Activated CD4-positive, alpha-beta T cell treated with anti-CD3 and anti-CD28 coated beads for 24 hours (primary cell): Measurements from ENCODE around the gene GCSH.

Experiments
- DNase-seq, 2 donors: peaks; one replicate each; pipeline ENCODE4 v3.0.0-alpha.2; 2020; ENCODE audit warnings: low read depth in 2 of 2

GCSH gene

GRCh38 chr16:81053761-81054160 is 42.4 kb downstream of the GCSH start:
- no peak for DNase-seq

GRCh38 chr16:81042821-81043220 is 53.4 kb downstream of the GCSH start:
- no peak for DNase-seq

- DNase-seq, result no peak
These were observed 54.5 kb downstream of the GCSH start for GRCh38 chr16:81041696-81042095.

- DNase-seq, result no peak
These were observed 55.4 kb downstream of the GCSH start for GRCh38 chr16:81040842-81041241.

GRCh38 chr16:81040131-81040530 is 56.1 kb downstream of the GCSH start:
- DNase-seq, result no peak

GRCh38 chr16:81036751-81037350 is 59.3 kb downstream of the GCSH start:
- DNase-seq, result no peak

- DNase-seq, result no peak
These were observed 60.0 kb downstream of the GCSH start for GRCh38 chr16:81035975-81036750.

- DNase-seq, result peak; percentile 78 to 86
These were observed 60.7 kb downstream of the GCSH start, which contains the start of gene ATMIN for GRCh38 chr16:81035398-81035974. Gene ATMIN, plus strand, starts transcription at chr16:81035842. Its CDS starts 29 bp downstream, at chr16:81035871.
